ENCODE measurements around the gene SLC47A2. TPM values are rescaled to one million over a fixed set of nuclear protein-coding genes. Genes with fewer than 3 reads are reported as not detected.

The SLC47A2 gene
- total and polyA plus RNA-seq, 2 experiments from 2014 or later, result not detected

GRCh38 chr17:19630661-19631060, 85.7 kb downstream of the SLC47A2 start:
- Histone ChIP-seq H3K4me1 (ENCODE audit: insufficient read depth) (no peaks in the 10 kb centered on the region), H3K4me2 (no peak overlapping the region), H3K79me2 (replicated peaks; ENCODE audit: insufficient read depth) (no peaks in the 10 kb centered on the region), H3K36me3 (ENCODE audit: insufficient read depth) (no peaks in the 10 kb centered on the region), H4K20me1 (replicated peaks; ENCODE audit: insufficient read depth) (no peaks in the 10 kb centered on the region), H3K27me3 (ENCODE audit: insufficient read depth) (no peaks in the 10 kb centered on the region), H3F3A (replicated peaks; ENCODE audit: low read depth) (no peaks in the 10 kb centered on the region), H3K9me2 (ENCODE audit: insufficient read depth) (no peaks in the 10 kb centered on the region), H2AFZ (no peak overlapping the region), H3K27ac (ENCODE audit: low read depth) (no peak overlapping the region), H3K4me3 (no peak overlapping the region)
- Mint-ChIP-seq H3K4me3 (no peak overlapping the region), H3K36me3 (ENCODE audit: low read depth) (no peaks in the 10 kb centered on the region; the same call in 1 of the 3 replicates), H3K27me3 (ENCODE audit: insufficient read depth, low read depth, poor library complexity) (no peaks in the 10 kb centered on the region), H3K27ac (no peak overlapping the region), H3K4me1 (no peaks in the 10 kb centered on the region), H3K9me3 (peaks cover 13% of the 10 kb centered on the region; the same call in 2 of the 3 replicates)
- DNase-seq (ENCODE audit: low spot score), result no peak
- ATAC-seq, result no peak
- TF ChIP-seq JUNB (IDR thresholded peaks at IDR 0.05; ENCODE audit: unreplicated experiment) (no peak), STAT1 (IDR thresholded peaks at IDR 0.05; ENCODE audit: unreplicated experiment) (no peak), ZNF114 (CRISPR knock-in tag; IDR thresholded peaks at IDR 0.05) (no peak), ZNF462 (CRISPR knock-in tag; IDR thresholded peaks at IDR 0.05) (no peak), NANOG (IDR thresholded peaks at IDR 0.05; ENCODE audit: borderline replicate concordance) (no peak), ZNF331 (CRISPR knock-in tag; IDR thresholded peaks at IDR 0.05; ENCODE audit: low read depth) (no peak), EZH2phosphoT487 (IDR thresholded peaks at IDR 0.05; ENCODE audit: unreplicated experiment) (no peak), EZH2 (IDR thresholded peaks at IDR 0.05; ENCODE audit: low read depth, unreplicated experiment) (no peak), CTCF (conservative IDR thresholded peaks at IDR 0.05; ENCODE audit: low read depth in 2 of 2) (no peak), CREB1 (CRISPR knock-in tag; IDR thresholded peaks at IDR 0.05; ENCODE audit: low read depth) (no peak), POLR2AphosphoS5 (IDR thresholded peaks at IDR 0.05; ENCODE audit: low read depth) (no peak)
